GM12878 (cell line): ENCODE measurements around the gene KIF5C.

Experiments
- BACH1 ChIP-seq: fragments of 450-650 bp; IDR thresholded peaks from 2 replicates; pipeline ENCODE4 v1.6.1; 2017; ENCODE audit warnings: mild to moderate bottlenecking, borderline replicate concordance
- CTCF ChIP-seq, 3 experiments: IDR thresholded peaks in 2 of 3; conservative IDR thresholded peaks in 1 of 3; 2 replicates each; pipeline ENCODE4 v1.5.1; 2011; ENCODE audit warnings: low read depth in 3 of 3, low read length in 3 of 3, mild to moderate bottlenecking in 3 of 3, control low read depth in 2 of 3, moderate library complexity in 2 of 3, inconsistent platforms in 1 of 3, mixed read lengths in 1 of 3; ENCODE audit not compliant: control insufficient read depth in 2 of 3, insufficient read depth in 1 of 3; ENCODE audit errors: extremely low read depth in 1 of 3
- EED ChIP-seq: sonication (generic); IDR thresholded peaks from 2 replicates; pipeline ENCODE4 v1.6.1; 2016; ENCODE audit warnings: antibody characterized with exemption, low read depth
- EZH2 ChIP-seq: IDR thresholded peaks from 2 replicates; pipeline ENCODE4 v1.6.1; 2012; ENCODE audit warnings: low read depth, mild to moderate bottlenecking, control low read depth, inconsistent platforms, low read length, borderline replicate concordance; ENCODE audit not compliant: control insufficient read depth
- FOXM1 ChIP-seq: IDR thresholded peaks from 2 replicates; pipeline ENCODE4 v1.6.1; 2012; ENCODE audit warnings: low read depth, mild to moderate bottlenecking, inconsistent platforms, low read length, moderate library complexity
- IRF3 ChIP-seq: fragments of 450-650 bp; IDR thresholded peaks from 2 replicates; pipeline ENCODE4 v1.6.1; 2014; ENCODE audit warnings: mild to moderate bottlenecking
- MLLT1 ChIP-seq: fragments of 450-650 bp; IDR thresholded peaks from 2 replicates; pipeline ENCODE4 v1.6.1; 2016; ENCODE audit warnings: mild to moderate bottlenecking
- SIN3A ChIP-seq: IDR thresholded peaks from 2 replicates; pipeline ENCODE4 v1.6.1; 2012; ENCODE audit warnings: low read depth, low read length, improper control_type of control experiment

DNA sequence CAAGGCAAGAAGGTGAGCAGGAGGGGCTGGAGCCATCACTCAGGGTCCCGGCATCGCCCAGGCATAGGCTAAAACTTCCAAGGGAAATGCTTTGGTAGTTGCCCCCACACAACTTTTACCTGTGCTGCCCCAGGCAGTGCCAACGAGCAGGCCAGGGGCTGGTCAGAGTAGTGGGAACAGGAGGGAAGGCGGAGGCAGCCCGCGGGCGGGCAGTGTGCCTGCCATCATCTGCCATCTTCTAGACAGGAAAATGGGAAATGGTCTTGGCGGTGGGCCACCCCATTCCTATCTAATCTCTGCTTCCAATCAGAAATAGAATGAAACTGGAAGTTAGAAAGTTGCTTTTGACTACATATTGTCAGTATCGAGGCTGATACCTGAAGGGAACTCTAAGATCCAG lies 137.5 kb downstream of the KIF5C start:
- no peak for TF ChIP-seq IRF3
- TF ChIP-seq SIN3A: no peak
- TF ChIP-seq BACH1: no peak
- TF ChIP-seq CTCF (IDR thresholded peaks at IDR 0.05 in 2 of 3, conservative IDR thresholded peaks at IDR 0.05 in 1 of 3; ENCODE audit: control insufficient read depth in 2 of 3, extremely low read depth in 1 of 3, insufficient read depth in 1 of 3, low read depth in 3 of 3, low read length in 3 of 3): no peak
- no peak for TF ChIP-seq MLLT1
- no peak for TF ChIP-seq EED
- no peak for TF ChIP-seq EZH2
- TF ChIP-seq FOXM1: no peak
